Activated CD8-positive, alpha-beta memory T cell treated with anti-CD3 and anti-CD28 coated beads for 4 hours (primary cell): ENCODE results near the gene SLC25A21.
"Not testable (repeated sequence)": the region's sequence is repeated elsewhere in the genome, so short reads cannot be mapped to it uniquely, and the experiment has no call there.

Source experiments
- DNase-seq, 2 donors: peaks; one replicate each; pipeline ENCODE4 v3.0.0-alpha.2; 2020; ENCODE audit warnings: low read depth in 2 of 2

The SLC25A21 gene

DNA sequence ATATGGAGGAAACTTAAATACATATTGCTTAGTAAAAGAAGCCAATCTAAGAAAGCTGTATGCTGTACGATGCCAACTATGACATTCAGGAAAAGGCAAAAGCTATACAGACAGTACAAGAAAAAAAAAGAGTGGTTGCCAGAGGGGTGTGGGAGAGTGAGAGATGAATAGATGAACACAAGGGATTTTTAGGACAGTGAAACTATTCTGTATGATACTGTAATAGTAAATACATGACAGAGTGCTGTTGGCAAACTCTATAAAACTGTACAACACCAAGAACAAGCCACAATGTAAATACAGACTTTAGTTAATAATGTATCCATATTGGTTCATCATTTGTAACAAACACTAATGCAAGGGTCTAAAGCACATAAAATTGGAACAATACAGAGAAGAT is 14.5 kb upstream of the SLC25A21 start:
- no peak for DNase-seq

GRCh38 chr14:37185670-37186069 is 13.3 kb upstream of the SLC25A21 start:
- DNase-seq: no peak

GRCh38 chr14:37184520-37184919 is 12.1 kb upstream of the SLC25A21 start:
- DNase-seq: not testable (repeated sequence)

DNA sequence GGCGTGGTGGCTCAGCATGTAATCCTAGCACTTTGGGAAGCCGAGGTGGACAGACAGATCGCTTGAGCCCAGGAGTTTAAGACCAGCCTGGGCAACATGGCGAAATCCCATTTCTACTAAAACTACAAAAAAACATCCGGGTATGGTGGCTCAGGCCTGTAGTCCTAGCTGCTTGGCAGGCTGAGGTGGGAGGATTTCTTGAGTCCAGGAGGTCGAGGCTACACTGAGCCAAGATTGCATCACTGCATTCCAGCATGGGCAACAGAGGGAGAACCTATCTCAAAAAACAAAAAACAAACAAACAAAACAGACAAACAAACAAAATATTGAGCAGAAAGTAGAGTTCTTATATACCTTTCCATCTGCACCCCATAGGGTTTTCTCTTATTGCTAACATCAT is 9.0 kb upstream of the SLC25A21 start:
- DNase-seq: no peak

- not testable (repeated sequence) for DNase-seq
Measured at GRCh38 chr14:37180886-37181285, 8.5 kb upstream of the SLC25A21 start.

GRCh38 chr14:37179896-37180502 is 7.6 kb upstream of the SLC25A21 start:
- no peak for DNase-seq

DNA sequence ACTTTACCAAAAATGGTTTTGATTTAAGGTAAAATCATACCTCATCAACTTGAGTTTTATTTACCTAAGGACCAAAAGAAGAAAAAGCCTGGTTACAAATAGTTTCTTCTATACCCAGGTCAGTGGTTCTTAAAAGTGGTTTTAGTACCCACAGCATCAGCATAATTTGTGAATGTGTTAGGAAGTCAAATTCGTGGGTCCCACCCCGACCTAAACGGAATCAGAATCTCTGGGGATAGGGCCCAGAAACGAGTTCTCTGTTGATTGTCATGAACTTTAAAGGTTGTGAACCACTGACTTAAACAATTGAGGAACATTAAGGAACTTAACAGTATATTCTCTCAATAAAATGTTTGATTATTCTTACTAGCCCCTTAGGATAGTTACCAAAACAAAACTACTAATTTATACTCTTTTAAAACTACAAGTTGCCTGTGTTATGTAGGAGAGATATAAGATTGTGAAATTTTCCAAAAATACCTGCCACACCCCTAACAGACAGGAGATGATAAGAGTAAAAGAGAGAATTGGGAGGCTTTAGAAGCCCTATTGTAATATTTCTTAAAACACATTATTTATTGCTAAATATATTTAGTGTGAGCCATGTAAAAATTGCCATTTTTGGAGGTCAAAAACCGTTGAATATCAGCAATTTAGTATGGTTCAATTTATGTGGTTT is 669 bp upstream of the SLC25A21 start:
- no peak for DNase-seq

DNA sequence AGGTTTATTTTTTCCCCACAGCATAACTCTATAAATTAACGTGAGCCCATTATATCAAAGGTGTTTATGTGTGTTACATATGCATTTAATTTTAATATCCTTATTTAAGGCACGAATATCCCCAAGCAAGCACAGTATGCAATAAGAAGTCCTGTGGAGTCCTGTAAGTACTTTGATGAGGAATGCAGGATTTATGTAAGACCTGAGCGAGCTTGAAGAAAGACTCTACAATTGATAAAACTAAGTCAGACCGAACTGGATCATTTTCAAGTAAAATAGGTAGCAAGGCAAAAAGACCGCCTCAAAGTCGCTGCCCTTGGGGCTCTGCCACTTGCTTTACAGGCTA is 755 bp downstream of the SLC25A21 start:
- DNase-seq: no peak

- no peak for DNase-seq
Measured at GRCh38 chr14:37170993-37171392, 1.4 kb downstream of the SLC25A21 start.

- no peak for DNase-seq
Measured at GRCh38 chr14:37170237-37170636, 2.2 kb downstream of the SLC25A21 start.

DNA sequence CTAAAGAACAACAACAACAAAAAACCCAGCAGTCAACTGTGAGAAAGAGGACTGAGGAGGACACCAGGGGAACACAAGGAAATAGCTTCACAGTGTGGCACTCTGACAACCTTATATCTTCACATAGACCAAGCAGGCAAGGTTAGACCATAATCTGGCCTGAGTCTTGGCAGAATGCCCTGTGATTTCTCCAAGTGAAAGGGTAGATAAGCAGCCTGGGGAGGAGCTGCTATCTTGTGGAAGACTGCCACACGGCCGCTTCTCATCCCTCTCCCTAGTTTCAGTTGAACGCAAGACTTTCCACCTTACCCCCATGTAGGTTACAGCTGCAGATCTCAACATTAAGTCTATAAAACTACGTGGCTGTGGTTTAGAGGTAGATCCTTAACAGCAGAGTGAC is 3.7 kb downstream of the SLC25A21 start:
- no peak for DNase-seq

- DNase-seq: no peak
Measured at GRCh38 chr14:37167151-37168047, 5.0 kb downstream of the SLC25A21 start.

DNA sequence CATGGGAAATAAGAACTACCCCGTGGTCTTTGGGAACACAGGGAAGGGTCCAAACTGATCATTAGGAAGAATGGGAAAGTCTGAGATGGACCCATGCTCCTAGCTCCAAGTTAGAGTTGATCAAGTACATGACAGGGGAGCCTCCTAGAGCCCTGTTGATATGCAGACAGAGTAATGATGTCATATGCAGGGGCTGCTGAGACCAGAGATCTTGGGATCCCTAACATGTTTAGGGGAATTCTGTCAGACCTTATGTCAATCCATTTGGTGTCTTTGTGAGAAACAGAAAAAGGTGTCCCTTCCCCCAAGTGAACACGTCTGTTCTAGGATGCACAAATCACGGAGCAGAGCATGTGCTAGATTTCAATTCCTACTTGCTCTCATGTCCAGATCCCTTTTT is 6.6 kb downstream of the SLC25A21 start:
- no peak for DNase-seq

- not testable (repeated sequence) for DNase-seq
Measured at GRCh38 chr14:37162307-37162706, 10.1 kb downstream of the SLC25A21 start.

- no peak for DNase-seq
Measured at GRCh38 chr14:37157987-37158386, 14.4 kb downstream of the SLC25A21 start.

DNA sequence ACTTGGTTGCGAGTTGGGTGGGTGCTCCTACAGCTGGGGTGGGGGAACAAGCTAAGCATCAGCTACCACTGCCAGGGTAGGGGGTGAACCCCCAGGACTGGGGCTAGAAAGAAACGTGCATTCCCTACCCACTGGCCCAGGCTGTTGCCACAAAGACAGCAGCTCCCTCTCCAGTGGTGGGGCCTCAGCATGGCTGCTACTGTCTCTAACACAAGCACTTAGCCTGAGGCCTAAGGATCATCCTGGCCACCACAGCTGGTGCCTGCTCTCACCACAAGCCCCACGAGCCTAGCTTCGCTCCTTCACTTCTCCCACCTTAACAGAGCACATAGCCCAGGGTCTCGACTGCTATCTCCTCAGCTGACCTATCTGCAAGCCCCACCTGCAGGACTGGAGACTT is 18.9 kb downstream of the SLC25A21 start:
- DNase-seq: no peak

DNA sequence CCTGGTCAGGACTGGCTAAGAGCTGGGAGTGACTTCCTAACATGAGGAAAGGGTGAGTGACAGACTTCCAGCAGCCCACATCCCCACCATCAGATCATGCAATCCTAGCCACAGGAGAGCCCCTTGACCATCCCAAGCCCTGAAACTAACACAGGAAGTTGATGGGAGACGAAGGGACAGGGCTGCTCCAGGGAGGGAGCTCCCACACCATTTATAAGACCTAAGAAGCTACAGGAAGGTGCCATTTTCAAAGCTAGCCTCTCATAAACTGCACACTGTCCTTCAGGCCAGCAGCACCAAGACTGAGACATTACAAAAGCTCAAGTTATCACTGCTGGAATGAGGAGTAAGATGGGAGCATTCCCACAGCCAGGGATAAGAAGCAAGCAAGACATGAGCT is 19.4 kb downstream of the SLC25A21 start:
- DNase-seq: no peak

DNA sequence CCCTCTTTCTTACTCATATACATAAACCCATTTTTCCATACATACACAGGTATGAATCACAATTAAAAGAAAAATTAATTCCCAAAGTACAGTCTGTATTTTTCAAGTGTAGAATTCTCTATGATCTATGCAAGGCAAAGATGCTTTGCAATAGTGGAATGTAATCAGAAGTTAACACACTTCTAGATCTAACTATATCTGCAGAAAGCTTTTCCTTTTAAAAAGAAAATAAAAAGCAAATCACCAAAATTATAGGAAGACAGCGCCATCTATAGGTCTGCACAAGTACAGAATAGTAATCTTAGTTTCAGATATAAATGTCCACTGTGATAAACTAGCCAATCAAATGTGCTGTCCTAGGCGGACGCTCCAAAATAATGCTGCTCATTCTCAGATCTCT is 22.0 kb downstream of the SLC25A21 start:
- DNase-seq: no peak

DNA sequence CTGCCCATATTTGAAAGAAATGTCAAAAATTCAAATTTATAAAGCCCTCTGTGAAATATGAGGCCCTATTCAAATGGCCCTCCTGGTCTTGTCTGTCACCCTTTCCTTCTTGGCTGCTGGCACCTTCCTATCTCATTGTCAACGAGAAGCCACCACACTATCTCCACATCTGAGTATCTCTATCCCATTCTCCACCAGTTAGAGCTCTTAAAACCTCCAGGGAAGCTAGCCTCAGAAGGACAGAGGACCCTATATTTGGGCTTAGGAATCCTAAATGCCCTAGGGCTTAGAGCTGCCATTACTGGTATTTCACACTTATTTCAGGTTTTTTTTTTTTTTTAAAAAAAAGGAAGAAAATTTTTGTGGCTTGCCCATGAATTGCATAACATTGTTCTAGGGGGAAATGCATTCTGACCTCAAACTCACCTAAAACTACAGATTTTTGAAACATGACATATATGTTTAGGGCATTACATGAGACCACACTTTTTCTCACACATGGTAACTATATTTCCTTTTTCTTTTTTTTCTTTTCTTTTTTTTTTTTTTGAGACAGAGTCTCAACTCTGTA is 25.0 kb downstream of the SLC25A21 start:
- no peak for DNase-seq

DNA sequence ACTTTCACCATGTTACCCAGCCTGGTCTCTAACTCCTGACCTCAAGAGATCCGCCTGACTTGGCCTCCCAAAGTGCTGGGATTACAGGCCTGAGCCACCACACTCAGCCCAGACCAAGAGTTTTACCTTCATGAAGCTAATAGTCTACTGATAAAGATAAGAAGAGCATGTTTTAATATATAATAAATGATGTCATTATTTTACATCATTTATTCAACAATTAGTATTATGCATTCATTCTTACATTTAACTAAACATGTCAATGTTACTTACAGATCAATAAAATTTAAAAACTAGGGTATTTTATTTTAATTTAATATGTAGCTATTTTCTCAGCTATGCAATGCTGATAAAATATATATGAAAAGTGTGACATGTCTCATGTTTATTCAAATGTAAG is 26.0 kb downstream of the SLC25A21 start:
- not testable (repeated sequence) for DNase-seq

GRCh38 chr14:37145395-37145794 is 27.0 kb downstream of the SLC25A21 start:
- DNase-seq: no peak

DNA sequence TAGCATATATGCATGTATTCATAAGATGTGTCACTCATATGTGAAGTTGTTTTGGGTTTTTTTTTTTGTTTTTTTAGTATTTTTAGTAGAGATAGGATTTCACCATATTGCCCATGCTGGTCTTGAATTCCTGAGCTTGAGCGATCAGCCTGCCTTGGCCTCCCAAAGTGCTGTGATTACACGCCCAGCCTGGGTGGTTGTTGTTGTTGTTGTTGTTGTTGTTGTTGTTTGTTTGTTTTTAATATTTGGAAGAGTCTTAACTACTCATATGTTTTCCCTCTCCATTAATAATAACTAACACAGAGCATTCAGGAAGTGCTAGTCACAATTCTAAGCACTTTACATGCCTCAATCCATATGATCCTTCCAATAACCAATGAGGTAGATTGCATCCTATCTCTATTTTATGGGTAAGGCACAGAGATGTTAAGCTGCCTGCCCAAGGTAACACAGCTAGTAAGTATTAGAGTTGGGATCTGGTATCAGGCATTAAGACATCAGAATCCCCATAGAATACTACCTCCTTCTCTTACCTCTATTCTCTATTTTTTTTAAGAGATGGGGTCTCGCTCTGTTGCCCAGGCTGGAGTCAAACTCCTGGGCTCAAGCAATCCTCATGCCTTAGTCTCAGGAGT is 27.6 kb downstream of the SLC25A21 start:
- DNase-seq: no peak
